GM19099 (cell line): Measurements from ENCODE around the gene DCLK2.

Experiments used
- POLR2A ChIP-seq: IDR thresholded peaks from 3 replicates; pipeline ENCODE4 v1.6.1; 2011; ENCODE audit warnings: low read depth; ENCODE audit not compliant: insufficient read length; ENCODE audit errors: extremely low read depth

Gene DCLK2

GRCh38 chr4:150264595-150265161 is 186.4 kb downstream of the DCLK2 start:
- TF ChIP-seq POLR2A = no peak

GRCh38 chr4:150265806-150266205 is 187.6 kb downstream of the DCLK2 start:
- no peak for TF ChIP-seq POLR2A

- TF ChIP-seq POLR2A = no peak
Measured at GRCh38 chr4:150268444-150268843, 190.2 kb downstream of the DCLK2 start.

- no peak for TF ChIP-seq POLR2A
Measured at GRCh38 chr4:150278206-150278605, 200.0 kb downstream of the DCLK2 start.

- no peak for TF ChIP-seq POLR2A
Measured at GRCh38 chr4:150280081-150280895, 202.0 kb downstream of the DCLK2 start.

- no peak for TF ChIP-seq POLR2A
Measured at GRCh38 chr4:150280975-150281374, 202.7 kb downstream of the DCLK2 start.

GRCh38 chr4:150283689-150284088 is 205.4 kb downstream of the DCLK2 start:
- TF ChIP-seq POLR2A = no peak

GRCh38 chr4:150286656-150287055 is 208.4 kb downstream of the DCLK2 start:
- TF ChIP-seq POLR2A = no peak

GRCh38 chr4:150289198-150289597 is 211.0 kb downstream of the DCLK2 start:
- no peak for TF ChIP-seq POLR2A

GRCh38 chr4:150289881-150290280 is 211.6 kb downstream of the DCLK2 start:
- no peak for TF ChIP-seq POLR2A

- no peak for TF ChIP-seq POLR2A
Measured at GRCh38 chr4:150297861-150298474, 219.7 kb downstream of the DCLK2 start.

- TF ChIP-seq POLR2A = no peak
Measured at GRCh38 chr4:150299816-150300215, 221.6 kb downstream of the DCLK2 start.

- TF ChIP-seq POLR2A = no peak
Measured at GRCh38 chr4:150302553-150302952, 224.3 kb downstream of the DCLK2 start.

GRCh38 chr4:150305995-150306394 is 227.8 kb downstream of the DCLK2 start:
- TF ChIP-seq POLR2A = no peak

GRCh38 chr4:150306719-150307118 is 228.5 kb downstream of the DCLK2 start:
- TF ChIP-seq POLR2A = no peak
